HG03095 (cell line): ENCODE results near the gene CFAP46.
"Not testable (repeated sequence)": the region's sequence is repeated elsewhere in the genome, so short reads cannot be mapped to it uniquely, and the experiment has no call there.

Source experiments
- ATAC-seq: cut with Tn5 transposase; IDR thresholded peaks from one replicate; pipeline ENCODE4 v1.9.1; 2021; ENCODE audit warnings: moderate library complexity; ENCODE audit not compliant: unreplicated experiment

Gene CFAP46

GRCh38 chr10:132915411-132915810 is 27.0 kb downstream of the CFAP46 start:
- ATAC-seq = no peak

- no peak for ATAC-seq
These were observed 27.6 kb downstream of the CFAP46 start for GRCh38 chr10:132914732-132915131.

GRCh38 chr10:132913559-132914115 is 28.7 kb downstream of the CFAP46 start:
- no peak for ATAC-seq

GRCh38 chr10:132912713-132913558 is 29.4 kb downstream of the CFAP46 start:
- no peak for ATAC-seq

GRCh38 chr10:132912225-132912712 is 30.1 kb downstream of the CFAP46 start:
- ATAC-seq = no peak

- ATAC-seq = no peak
These were observed 30.6 kb downstream of the CFAP46 start for GRCh38 chr10:132911786-132912097.

GRCh38 chr10:132910901-132911785 is 31.2 kb downstream of the CFAP46 start:
- ATAC-seq = no peak

GRCh38 chr10:132910186-132910880 is 32.0 kb downstream of the CFAP46 start:
- ATAC-seq = no peak

- no peak for ATAC-seq
These were observed 32.8 kb downstream of the CFAP46 start for GRCh38 chr10:132909491-132910071.

GRCh38 chr10:132908621-132909295 is 33.6 kb downstream of the CFAP46 start:
- no peak for ATAC-seq

- no peak for ATAC-seq
These were observed 34.3 kb downstream of the CFAP46 start for GRCh38 chr10:132907821-132908620.

- no peak for ATAC-seq
These were observed 35.5 kb downstream of the CFAP46 start for GRCh38 chr10:132906836-132907235.

- ATAC-seq = no peak
These were observed 36.3 kb downstream of the CFAP46 start for GRCh38 chr10:132906106-132906505.

GRCh38 chr10:132905661-132906060 is 36.7 kb downstream of the CFAP46 start:
- no peak for ATAC-seq

GRCh38 chr10:132904814-132905649 is 37.3 kb downstream of the CFAP46 start:
- no peak for ATAC-seq

- ATAC-seq = no peak
These were observed 38.1 kb downstream of the CFAP46 start for GRCh38 chr10:132904181-132904813.

- not testable (repeated sequence) for ATAC-seq
These were observed 39.5 kb downstream of the CFAP46 start for GRCh38 chr10:132902656-132903575.
